AG09309 (cell line): ENCODE results near the gene CORO7.
A peak's percentile ranks its signal among the peaks of the same experiment; 100 is the strongest.

Experiments used
- DNase-seq: peaks from one replicate; pipeline ENCODE4 v3.0.0-alpha.2; 2010; ENCODE audit warnings: low read depth
- H3K4me3 ChIP-seq: 2 replicates; pipeline ENCODE4 v1.5.1; 2011; ENCODE audit warnings: mild to moderate bottlenecking, low read depth, low read length, moderate library complexity; ENCODE audit not compliant: control insufficient read depth
- CTCF ChIP-seq: IDR thresholded peaks from 2 replicates; pipeline ENCODE4 v1.5.1; 2011; ENCODE audit warnings: mild to moderate bottlenecking, low read depth, low read length, inconsistent platforms; ENCODE audit not compliant: insufficient read depth, control insufficient read depth; ENCODE audit errors: missing control alignments

Gene CORO7

DNA sequence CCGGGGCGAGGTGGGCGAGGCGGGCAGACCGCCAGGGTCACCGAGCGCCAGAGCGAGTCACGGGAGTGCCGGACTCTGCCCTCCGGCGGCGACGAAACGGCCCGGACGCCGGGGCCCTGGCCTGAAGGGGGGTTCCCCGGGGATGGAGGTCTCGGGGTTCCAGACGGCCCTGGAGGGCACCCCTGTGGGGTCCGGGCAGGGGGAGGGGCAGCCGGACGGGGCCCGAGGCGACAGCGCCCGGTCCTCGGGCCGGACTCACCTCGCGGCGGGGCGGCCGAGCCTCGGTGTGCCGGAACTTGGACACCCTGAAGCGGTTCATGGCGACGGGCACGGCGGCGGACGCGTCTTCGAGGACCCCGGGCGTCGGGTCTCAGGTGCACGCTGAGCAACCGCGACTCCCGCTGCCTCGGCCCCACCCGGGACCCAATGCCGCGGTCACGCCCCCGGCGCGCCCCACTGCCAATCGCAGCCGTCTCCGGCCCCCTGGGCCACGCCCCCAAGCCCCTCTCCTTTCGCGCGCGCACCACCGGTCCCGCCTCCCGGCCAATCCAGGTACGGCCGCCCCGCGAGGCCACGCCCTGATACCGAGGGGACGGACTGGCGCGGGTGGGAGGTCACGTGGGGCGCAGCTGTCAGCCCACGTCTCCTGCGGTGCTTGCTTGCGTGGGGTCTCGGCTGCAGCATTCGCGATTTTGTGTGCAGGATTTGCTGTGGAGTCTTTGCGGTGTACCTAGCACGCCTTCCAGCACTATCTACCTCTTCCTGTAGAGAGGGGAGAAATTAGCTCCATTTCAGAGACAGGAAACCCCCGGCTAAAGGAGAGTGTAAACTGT is at the start of gene CORO7:
Gene CORO7 (minus strand): TSS at position 397 of the 833 bp plus-strand sequence. CDS start 78 bp downstream, at position 319.
- TF ChIP-seq CTCF: no peak

DNA sequence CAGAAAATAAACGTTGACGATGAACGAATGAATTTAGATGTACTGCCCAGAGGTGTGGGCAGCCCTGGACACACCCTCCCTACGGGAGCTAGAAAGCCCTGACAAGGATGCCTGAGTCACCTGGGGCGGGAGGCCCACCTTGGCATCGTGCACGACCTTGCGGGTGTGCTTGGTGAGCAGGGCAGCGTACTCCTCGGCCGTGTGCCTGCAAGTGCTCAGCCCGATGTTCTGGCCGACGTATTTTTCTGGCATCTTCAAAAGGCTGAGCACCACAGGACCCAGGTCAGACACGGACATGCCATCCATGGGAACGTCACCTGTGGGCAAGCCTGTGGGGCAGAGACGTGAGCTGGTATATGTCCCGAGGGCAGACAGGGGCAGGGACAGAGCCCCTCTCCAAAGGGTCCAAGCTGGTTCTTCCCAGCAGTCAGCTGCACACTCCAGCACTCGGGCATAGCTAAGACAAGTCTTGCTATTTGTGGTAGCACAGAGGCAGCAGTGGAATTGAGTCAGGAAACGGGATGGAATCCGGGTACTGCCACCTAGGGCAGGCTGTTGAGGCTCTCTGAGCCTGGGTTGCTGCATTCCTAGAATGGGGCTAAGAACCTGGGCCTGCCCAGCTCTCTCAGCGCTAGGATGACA is 47.2 kb upstream of the CORO7 start:
- H3K4me3 ChIP-seq: no peak overlapping the region
- TF ChIP-seq CTCF: no peak
- no peak for DNase-seq

More for the DNA sequence above, at the start of gene CORO7:
- H3K4me3 ChIP-seq: peak within 1 kb of the TSS; percentile 54
- DNase-seq: no peak

DNA sequence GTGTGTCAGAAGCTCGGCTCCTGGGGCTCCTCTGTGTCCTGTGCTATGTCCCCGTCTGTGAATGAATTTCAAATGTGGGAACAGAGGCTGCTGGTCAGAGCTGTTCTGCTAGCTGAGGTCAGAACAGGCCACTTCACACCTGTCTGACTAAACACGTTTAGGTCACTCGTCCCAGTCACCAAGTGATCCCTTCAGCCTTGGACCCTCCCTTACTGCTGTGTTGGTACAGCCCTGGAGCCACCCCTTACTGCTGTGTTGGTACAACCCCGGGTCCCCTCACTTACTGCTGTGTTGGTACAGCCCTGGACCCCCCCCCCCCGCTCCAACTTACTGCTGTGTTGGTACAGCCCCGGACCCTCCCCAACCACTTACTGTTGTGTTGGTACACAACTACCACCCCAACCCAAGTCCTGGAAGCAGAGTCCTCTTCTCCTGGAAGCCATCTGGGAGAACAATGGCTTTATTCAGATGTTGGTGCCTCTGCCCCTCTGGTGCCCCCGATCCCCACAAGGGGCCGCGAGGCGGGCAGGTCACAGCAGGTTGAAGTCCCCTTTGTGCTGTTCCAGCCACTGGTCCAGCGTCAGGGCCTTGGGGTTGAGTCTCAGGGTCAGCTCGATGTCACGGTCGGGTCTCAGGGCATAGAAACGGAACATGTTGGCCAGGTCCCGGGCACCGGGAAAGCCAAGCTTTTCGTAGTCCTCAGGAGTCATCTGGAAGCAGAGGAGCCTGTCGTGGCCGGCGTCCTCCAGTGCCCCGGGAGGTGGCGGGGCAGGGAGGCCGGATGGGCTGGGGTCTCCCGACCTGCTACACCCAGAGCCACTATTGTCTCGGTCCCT is 45.1 kb upstream of the CORO7 start:
- TF ChIP-seq CTCF: no peak
- H3K4me3 ChIP-seq: no peak overlapping the region
- no peak for DNase-seq

DNA sequence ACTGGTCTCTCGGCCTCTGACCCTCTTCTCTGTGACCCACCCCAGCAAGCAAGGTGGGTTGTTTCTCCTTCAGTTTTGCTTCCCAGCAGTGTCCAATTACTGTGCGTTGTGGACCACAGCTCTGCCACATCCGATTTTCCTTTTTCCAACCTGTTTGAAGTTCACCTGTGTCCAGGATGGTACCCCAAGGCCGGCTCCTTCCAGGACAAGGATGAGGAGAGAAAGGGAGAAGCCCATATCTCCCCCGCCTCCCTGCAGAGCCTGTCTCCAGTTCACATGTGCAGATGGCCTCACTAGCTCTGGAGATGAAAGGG is 44.5 kb upstream of the CORO7 start:
- DNase-seq: no peak
- H3K4me3 ChIP-seq: no peak overlapping the region
- TF ChIP-seq CTCF: no peak

GRCh38 chr16:4455951-4456350 is 39.6 kb upstream of the CORO7 start:
- no peak overlapping the region for H3K4me3 ChIP-seq
- no peak for TF ChIP-seq CTCF
- no peak for DNase-seq

DNA sequence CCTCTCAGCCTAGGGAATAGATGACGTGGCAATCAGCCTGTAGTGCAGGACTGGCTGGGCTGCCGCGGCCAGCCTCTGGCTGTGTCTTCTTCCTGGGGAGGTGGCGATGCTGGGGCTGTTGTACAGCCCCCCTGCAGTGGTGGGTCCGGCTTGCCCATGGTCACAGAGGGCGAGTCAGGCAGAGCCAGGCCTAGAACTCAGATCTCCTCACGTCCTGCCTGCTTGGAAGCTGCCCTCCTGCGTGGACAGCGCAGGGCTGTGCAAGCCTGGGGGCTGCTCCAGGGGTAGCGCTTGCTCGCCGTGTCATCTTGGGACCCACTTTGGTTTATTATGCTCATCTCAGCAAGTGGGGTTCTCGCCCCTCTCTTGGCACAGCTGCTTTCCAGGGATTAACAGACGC is 38.7 kb upstream of the CORO7 start:
- H3K4me3 ChIP-seq: no peak overlapping the region
- no peak for DNase-seq
- no peak for TF ChIP-seq CTCF
